ENCODE measurements around the gene CTBP1. TPM values are rescaled to one million over a fixed set of nuclear protein-coding genes. Genes with fewer than 3 reads are reported as not detected.

CTBP1 gene
- total and polyA plus RNA-seq, 2 experiments from 2014 or later, result 152 to 431 TPM

DNA sequence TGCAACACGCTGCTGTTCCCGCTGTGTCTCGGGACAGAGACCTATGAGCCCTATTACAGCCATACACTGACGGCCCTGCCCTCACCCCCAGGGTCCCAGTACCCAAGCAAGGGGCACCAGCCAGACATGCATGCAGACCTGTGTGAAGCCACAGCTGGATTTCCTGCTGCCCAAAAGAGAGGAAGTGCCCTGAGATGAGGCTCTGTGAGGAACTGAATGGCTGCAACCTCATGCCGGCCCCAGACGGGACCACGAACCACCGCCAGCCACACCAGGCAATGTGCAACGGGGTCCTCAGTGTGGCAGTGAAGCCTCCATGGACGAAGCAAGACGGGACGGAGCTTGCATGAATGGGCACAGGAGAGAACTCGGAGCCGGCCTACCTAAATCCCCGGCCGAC is 21.1 kb downstream of the CTBP1 start:
- Histone ChIP-seq H3K4me1 (ENCODE audit: low read depth) (no peaks in the 10 kb centered on the region), H3K9me3 (ENCODE audit: low read depth) (no peaks in the 10 kb centered on the region), H3K4me3 (no peak overlapping the region), H3K27me3 (no peaks in the 10 kb centered on the region), H3K36me3 (peaks cover 34% of the 10 kb centered on the region), H3K27ac (no peak overlapping the region)
- TF ChIP-seq, protein P1, sequence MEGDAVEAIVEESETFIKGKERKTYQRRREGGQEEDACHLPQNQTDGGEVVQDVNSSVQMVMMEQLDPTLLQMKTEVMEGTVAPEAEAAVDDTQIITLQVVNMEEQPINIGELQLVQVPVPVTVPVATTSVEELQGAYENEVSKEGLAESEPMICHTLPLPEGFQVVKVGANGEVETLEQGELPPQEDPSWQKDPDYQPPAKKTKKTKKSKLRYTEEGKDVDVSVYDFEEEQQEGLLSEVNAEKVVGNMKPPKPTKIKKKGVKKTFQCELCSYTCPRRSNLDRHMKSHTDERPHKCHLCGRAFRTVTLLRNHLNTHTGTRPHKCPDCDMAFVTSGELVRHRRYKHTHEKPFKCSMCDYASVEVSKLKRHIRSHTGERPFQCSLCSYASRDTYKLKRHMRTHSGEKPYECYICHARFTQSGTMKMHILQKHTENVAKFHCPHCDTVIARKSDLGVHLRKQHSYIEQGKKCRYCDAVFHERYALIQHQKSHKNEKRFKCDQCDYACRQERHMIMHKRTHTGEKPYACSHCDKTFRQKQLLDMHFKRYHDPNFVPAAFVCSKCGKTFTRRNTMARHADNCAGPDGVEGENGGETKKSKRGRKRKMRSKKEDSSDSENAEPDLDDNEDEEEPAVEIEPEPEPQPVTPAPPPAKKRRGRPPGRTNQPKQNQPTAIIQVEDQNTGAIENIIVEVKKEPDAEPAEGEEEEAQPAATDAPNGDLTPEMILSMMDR (IDR thresholded peaks at IDR 0.05; ENCODE audit: low read depth, low read length), result no peak
- no peak for DNase-seq (ENCODE audit: low read depth in 1 of 2, low spot score in 1 of 2)

DNA sequence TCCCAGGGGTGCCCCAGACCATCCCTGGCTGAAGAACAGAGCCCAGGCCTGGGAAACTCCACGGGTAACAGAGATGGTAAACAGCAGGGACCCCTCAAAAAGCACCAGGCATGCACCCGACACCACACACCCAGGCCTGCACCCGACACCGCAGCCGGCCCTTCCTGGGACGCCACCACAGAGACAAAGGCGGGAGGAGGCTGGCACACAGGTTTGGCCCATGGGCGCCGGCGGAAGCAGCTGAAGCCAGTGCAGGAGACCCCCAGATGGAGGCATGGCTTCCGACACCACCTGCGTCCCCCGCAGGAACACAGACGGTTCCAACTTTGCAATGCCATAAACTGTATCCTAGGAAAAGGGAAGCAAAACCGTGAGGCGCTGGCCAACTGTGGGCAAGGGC is 22.3 kb downstream of the CTBP1 start:
- TF ChIP-seq, protein P1 (IDR thresholded peaks at IDR 0.05; ENCODE audit: low read depth, low read length), result no peak
- no peak overlapping the region for H3K4me3 ChIP-seq
- H3K36me3 ChIP-seq, result peaks cover 34% of the 10 kb centered on the region
- H3K27ac ChIP-seq, result no peak overlapping the region
- no peak for DNase-seq (ENCODE audit: low read depth in 1 of 2, low spot score in 1 of 2)
- no peaks in the 10 kb centered on the region for H3K9me3 ChIP-seq (ENCODE audit: low read depth)
- H3K4me1 ChIP-seq (ENCODE audit: low read depth), result no peaks in the 10 kb centered on the region
- H3K27me3 ChIP-seq, result no peaks in the 10 kb centered on the region

DNA sequence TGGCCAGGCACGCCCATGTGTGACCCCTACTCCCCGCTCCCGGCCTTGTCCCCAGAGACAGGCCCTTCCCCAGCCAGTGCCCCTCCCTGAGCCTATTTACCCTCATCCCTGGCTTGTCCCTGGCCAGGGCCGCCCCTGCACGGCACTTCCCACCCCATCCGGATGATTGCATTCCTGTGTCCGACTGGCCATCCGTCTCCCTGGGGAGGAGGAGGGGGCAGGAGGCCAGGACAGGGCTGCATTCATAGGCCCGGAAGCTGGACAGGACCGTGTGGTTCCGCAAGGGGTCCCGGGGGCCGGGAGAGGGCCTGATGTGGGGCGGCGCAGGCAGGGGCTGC is 22.8 kb downstream of the CTBP1 start:
- TF ChIP-seq, protein P1 (IDR thresholded peaks at IDR 0.05; ENCODE audit: low read depth, low read length), result no peak
- H3K27me3 ChIP-seq, result no peaks in the 10 kb centered on the region
- no peak overlapping the region for H3K27ac ChIP-seq
- no peaks in the 10 kb centered on the region for H3K4me1 ChIP-seq (ENCODE audit: low read depth)
- DNase-seq (ENCODE audit: low read depth in 1 of 2, low spot score in 1 of 2), result no peak
- no peaks in the 10 kb centered on the region for H3K9me3 ChIP-seq (ENCODE audit: low read depth)
- H3K36me3 ChIP-seq, result peaks cover 37% of the 10 kb centered on the region
- no peak overlapping the region for H3K4me3 ChIP-seq

DNA sequence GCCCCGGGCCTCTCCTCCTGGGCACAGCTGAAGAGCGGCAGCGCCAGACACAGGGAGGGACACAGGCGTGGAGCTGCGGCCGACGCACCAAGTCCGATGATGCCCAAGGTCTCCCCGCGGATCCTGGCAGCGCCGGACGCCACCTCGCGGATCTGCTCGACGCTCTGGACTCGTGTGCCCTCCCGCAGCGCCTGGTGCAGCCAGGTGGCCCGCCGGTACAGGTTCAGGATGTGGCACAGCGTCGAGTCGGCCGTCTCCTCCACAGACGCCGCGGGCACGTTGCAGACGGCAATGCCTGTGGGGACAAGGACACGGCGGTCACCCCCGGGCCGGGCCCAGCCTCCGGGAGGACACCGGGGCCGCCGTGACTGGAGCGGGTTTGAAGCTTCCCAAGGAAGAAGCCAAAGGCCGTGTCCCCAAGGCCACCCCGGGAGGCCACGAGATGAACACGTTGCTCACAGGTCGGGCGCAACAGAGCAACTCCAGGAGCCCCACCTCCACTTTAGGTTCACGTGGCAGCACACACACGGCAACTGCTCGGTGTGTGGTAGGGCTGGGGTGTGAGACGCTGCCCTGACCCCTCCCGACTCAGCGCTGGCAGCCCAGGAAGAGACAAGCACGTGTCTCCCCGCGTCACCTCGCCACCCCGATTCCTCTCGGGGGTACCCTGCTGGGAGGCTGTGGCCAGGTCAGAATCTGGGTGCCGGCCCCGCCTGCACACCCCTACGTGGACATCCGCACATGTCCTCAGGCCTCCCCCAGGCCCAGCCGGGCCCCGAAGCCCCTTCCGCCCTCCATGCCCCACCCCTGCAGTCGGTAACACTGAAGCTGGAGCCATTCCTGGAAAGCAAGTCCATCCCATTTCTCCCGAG is 23.4 kb downstream of the CTBP1 start:
- Histone ChIP-seq H3K36me3 (peaks cover 40% of the 10 kb centered on the region), H3K4me3 (no peak overlapping the region), H3K27me3 (no peaks in the 10 kb centered on the region), H3K9me3 (ENCODE audit: low read depth) (no peaks in the 10 kb centered on the region), H3K4me1 (ENCODE audit: low read depth) (no peaks in the 10 kb centered on the region), H3K27ac (no peak overlapping the region)
- DNase-seq (ENCODE audit: low read depth in 1 of 2, low spot score in 1 of 2), result no peak
- TF ChIP-seq, protein P1 (IDR thresholded peaks at IDR 0.05; ENCODE audit: low read depth, low read length), result no peak

DNA sequence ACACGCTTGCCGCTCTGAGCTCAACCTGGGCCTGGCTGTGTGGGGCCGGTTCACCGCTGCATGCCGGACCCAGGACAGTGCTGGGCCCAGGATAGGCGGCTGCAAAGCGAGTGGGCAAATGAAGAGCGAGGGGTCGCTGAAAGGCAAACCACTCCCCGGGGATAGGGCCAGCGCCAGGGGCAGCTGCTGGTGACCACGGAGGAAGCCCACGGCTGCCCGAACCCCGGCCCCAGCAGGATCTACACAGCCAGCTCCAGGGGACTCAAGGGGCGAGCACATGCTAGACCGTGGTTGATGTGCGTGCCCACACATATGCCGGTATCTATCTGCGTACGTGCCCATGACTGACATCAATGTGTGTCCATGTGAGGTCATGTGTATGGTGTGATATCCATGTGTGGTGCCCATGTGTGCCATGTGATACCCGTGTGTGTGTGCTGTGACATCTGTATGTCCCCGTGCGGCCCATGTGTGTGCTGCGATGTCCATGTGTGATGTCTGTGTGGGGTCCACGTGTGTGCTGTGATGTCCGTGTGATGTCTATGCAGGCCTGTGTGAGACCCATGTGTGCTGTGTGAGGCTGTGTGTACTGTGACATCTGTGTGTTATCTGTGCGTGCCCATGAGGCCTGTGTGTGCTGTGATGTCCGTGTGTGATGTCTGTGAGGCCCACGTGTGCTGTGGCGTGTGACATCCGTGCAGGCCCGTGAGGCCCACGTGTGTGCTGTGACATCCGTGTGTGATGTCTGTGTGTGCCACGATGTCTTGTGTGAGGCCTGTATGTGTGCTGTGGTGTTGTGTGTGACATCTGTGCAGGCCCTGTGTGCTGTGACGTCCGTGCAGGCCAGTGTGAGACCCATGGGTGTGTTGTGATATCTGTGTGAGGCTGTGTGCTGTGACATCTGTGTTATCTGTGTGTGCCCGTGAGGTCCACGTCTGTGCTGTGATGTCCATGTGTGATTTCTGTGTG is 24.8 kb downstream of the CTBP1 start:
- Histone ChIP-seq H3K36me3 (peaks cover 40% of the 10 kb centered on the region), H3K27me3 (no peaks in the 10 kb centered on the region), H3K4me3 (no peak overlapping the region), H3K9me3 (ENCODE audit: low read depth) (no peaks in the 10 kb centered on the region), H3K4me1 (ENCODE audit: low read depth) (no peaks in the 10 kb centered on the region), H3K27ac (no peak overlapping the region)
- DNase-seq (ENCODE audit: low read depth in 1 of 2, low spot score in 1 of 2), result no peak
- TF ChIP-seq, protein P1 (IDR thresholded peaks at IDR 0.05; ENCODE audit: low read depth, low read length), result no peak
